Neuronal stem cell (in vitro differentiated cells): Measurements from ENCODE around the gene OSBPL6.
A peak's percentile ranks its signal among the peaks of the same experiment; 100 is the strongest.

ENCODE experiments used
- DNase-seq: peaks from one replicate; pipeline ENCODE4 v3.0.0-alpha.2; 2013; ENCODE audit warnings: low spot score
- H2AFZ ChIP-seq: one replicate; pipeline ENCODE4 v1.6.1; 2013; ENCODE audit warnings: mild to moderate bottlenecking, low read length, inconsistent platforms
- H2AK5ac ChIP-seq: 2 replicates; pipeline ENCODE4 v1.6.1; 2013; ENCODE audit warnings: low read depth, mild to moderate bottlenecking, inconsistent platforms, low read length, moderate library complexity, mixed read lengths
- H2BK120ac ChIP-seq: 2 replicates; pipeline ENCODE4 v1.6.1; 2013; ENCODE audit warnings: low read depth, mild to moderate bottlenecking, inconsistent platforms, low read length, moderate library complexity, mixed read lengths
- H2BK12ac ChIP-seq: one replicate; pipeline ENCODE4 v1.6.1; 2013; ENCODE audit warnings: low read length, inconsistent platforms
- H2BK15ac ChIP-seq: 2 replicates; pipeline ENCODE4 v1.6.1; 2013; ENCODE audit warnings: mild to moderate bottlenecking, low read length, inconsistent platforms, mixed read lengths
- H2BK5ac ChIP-seq: one replicate; pipeline ENCODE4 v1.6.1; 2013; ENCODE audit warnings: inconsistent platforms, mild to moderate bottlenecking, low read length, moderate library complexity
- H3K14ac ChIP-seq: one replicate; pipeline ENCODE4 v1.6.1; 2013; ENCODE audit warnings: low read length, inconsistent platforms
- H3K18ac ChIP-seq: 2 replicates; pipeline ENCODE4 v1.6.1; 2013; ENCODE audit warnings: low read length, inconsistent platforms
- H3K23ac ChIP-seq: 2 replicates; pipeline ENCODE4 v1.6.1; 2013; ENCODE audit warnings: low read depth, mild to moderate bottlenecking, mixed read lengths, low read length, inconsistent platforms; ENCODE audit not compliant: poor library complexity
- H3K27ac ChIP-seq: replicated peaks from 3 replicates; pipeline ENCODE4 v1.5.1; 2013; ENCODE audit warnings: low read length, inconsistent platforms
- H3K27me3 ChIP-seq, 3 experiments: 2 replicates each; pipeline ENCODE4 v1.6.1; 2013; ENCODE audit warnings: low read length in 3 of 3, mild to moderate bottlenecking in 2 of 3, inconsistent platforms in 1 of 3, low read depth in 1 of 3, mixed read lengths in 1 of 3, moderate library complexity in 1 of 3; ENCODE audit not compliant: control insufficient read depth in 3 of 3, insufficient read depth in 3 of 3
- H3K36me3 ChIP-seq, 2 donors: replicated peaks in 1 of 2; 2 replicates each; pipeline ENCODE4 v1.6.1; 2013; ENCODE audit warnings: low read length in 2 of 2; ENCODE audit not compliant: control insufficient read depth in 2 of 2, insufficient read depth in 2 of 2
- H3K4ac ChIP-seq: 2 replicates; pipeline ENCODE4 v1.6.1; 2013; ENCODE audit warnings: inconsistent platforms, mild to moderate bottlenecking, low read length, moderate library complexity
- H3K4me1 ChIP-seq, 2 donors: 1 replicate in 1 of 2; 2 replicates in 1 of 2; pipeline ENCODE4 v1.6.1; 2013; ENCODE audit warnings: low read length in 2 of 2, low read depth in 1 of 2; ENCODE audit not compliant: control insufficient read depth in 2 of 2, insufficient read depth in 1 of 2
- H3K4me2 ChIP-seq: one replicate; pipeline ENCODE4 v1.6.1; 2013; ENCODE audit warnings: mild to moderate bottlenecking, low read length, inconsistent platforms; ENCODE audit not compliant: insufficient read depth, poor library complexity, severe bottlenecking
- H3K4me3 ChIP-seq, 2 donors: 2 replicates each; pipeline ENCODE4 v1.5.1; 2013; ENCODE audit warnings: low read length in 2 of 2, mild to moderate bottlenecking in 2 of 2, inconsistent platforms in 1 of 2, moderate library complexity in 1 of 2
- H3K79me1 ChIP-seq: one replicate; pipeline ENCODE4 v1.6.1; 2013; ENCODE audit warnings: low read depth, mild to moderate bottlenecking, inconsistent platforms, low read length, moderate library complexity
- H3K9ac ChIP-seq: one replicate; pipeline ENCODE4 v1.6.1; 2013; ENCODE audit warnings: mild to moderate bottlenecking, low read depth, low read length, inconsistent platforms; ENCODE audit not compliant: poor library complexity
- H3K9me3 ChIP-seq, 2 donors: replicated peaks in 1 of 2; 2 replicates each; pipeline versions ENCODE3 to v1.6.1; 2013; ENCODE audit warnings: low read length in 2 of 2, mild to moderate bottlenecking in 2 of 2, inconsistent platforms in 1 of 2, low read depth in 1 of 2, mixed read lengths in 1 of 2, moderate library complexity in 1 of 2; ENCODE audit not compliant: control insufficient read depth in 2 of 2, insufficient read depth in 1 of 2
- H4K8ac ChIP-seq: one replicate; pipeline ENCODE4 v1.6.1; 2013; ENCODE audit warnings: low read depth, mild to moderate bottlenecking, inconsistent platforms, low read length, moderate library complexity
- H4K91ac ChIP-seq: one replicate; pipeline ENCODE4 v1.6.1; 2013; ENCODE audit warnings: low read length, low read depth, mild to moderate bottlenecking, inconsistent platforms; ENCODE audit not compliant: poor library complexity
- WGBS, 2 donors: extraction: QIAGEN DNeasy Blood & Tissue Kit; methylation state at CpG; one replicate each; pipeline ENCODE4 v1.1.7; 2013; ENCODE audit warnings: missing lambda C conversion rate in 2 of 2, mixed read lengths in 1 of 2; ENCODE audit not compliant: insufficient read length in 2 of 2, insufficient replicate concordance in 1 of 2; ENCODE audit errors: extremely low coverage in 2 of 2; 5-methylcytosine and 5-hydroxymethylcytosine counted together

Gene OSBPL6

DNA sequence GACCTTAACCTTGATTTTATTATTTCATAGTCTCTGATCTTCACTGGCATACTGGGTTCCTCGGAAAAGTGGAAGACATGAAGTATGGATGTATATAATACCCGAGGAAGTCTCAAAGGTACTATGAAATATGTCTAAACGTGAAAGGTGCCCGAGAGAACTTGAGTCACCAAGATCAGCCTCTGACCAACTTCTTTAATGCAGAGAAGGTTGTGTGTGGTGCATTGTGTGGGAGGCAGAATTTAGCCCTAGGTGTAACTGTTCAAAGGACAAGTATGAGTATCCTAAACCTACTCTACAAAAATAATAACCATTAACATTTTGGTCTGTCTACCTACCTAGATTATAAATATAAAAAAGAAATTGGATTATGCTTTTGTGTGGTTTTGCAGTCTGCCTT, 36.1 kb downstream of the OSBPL6 start:
- H4K8ac ChIP-seq = no peak overlapping the region
- H3K4me2 ChIP-seq = no peak overlapping the region
- no peaks in the 10 kb centered on the region for H3K79me1 ChIP-seq
- DNase-seq = no peak
- H3K27me3 ChIP-seq = no peaks in the 10 kb centered on the region
- H3K23ac ChIP-seq = no peak overlapping the region
- H3K4ac ChIP-seq = no peak overlapping the region
- H3K27ac ChIP-seq = no peak overlapping the region
- no peak overlapping the region for H3K14ac ChIP-seq
- no peak overlapping the region for H3K4me3 ChIP-seq
- H4K91ac ChIP-seq = no peak overlapping the region
- no peak overlapping the region for H3K9ac ChIP-seq
- H2BK15ac ChIP-seq = no peak overlapping the region
- peaks cover 3 to 8% of the 10 kb centered on the region in 2 donors for H3K4me1 ChIP-seq
- H3K9me3 ChIP-seq = peaks cover 0 to 2% of the 10 kb centered on the region in 2 donors
- H2BK12ac ChIP-seq = no peak overlapping the region
- H2AFZ ChIP-seq = no peak overlapping the region
- no peak overlapping the region for H2AK5ac ChIP-seq
- no CpG with 5 or more reads among the region's 4 CpGs for WGBS, 2 donors
- H2BK5ac ChIP-seq = no peak overlapping the region
- no peak overlapping the region for H2BK120ac ChIP-seq
- no peak overlapping the region for H3K18ac ChIP-seq
- no peaks in the 10 kb centered on the region for H3K36me3 ChIP-seq

- no peaks in the 10 kb centered on the region for H3K27me3 ChIP-seq
- H2AK5ac ChIP-seq = no peak overlapping the region
- no peak overlapping the region for H3K4me2 ChIP-seq
- no peak overlapping the region for H3K14ac ChIP-seq
- H3K18ac ChIP-seq = no peak overlapping the region
- H4K8ac ChIP-seq = no peak overlapping the region
- no peak overlapping the region for H2BK5ac ChIP-seq
- H3K4me1 ChIP-seq = peaks cover 0 to 5% of the 10 kb centered on the region in 2 donors
- H3K4me3 ChIP-seq = no peak overlapping the region
- WGBS, 2 donors = no CpG with 5 or more reads among the region's 3 CpGs
- no peak overlapping the region for H2BK15ac ChIP-seq
- no peak for DNase-seq
- no peak overlapping the region for H2BK12ac ChIP-seq
- no peaks in the 10 kb centered on the region for H3K9me3 ChIP-seq
- H3K4ac ChIP-seq = no peak overlapping the region
- H3K79me1 ChIP-seq = no peaks in the 10 kb centered on the region
- no peak overlapping the region for H3K9ac ChIP-seq
- no peak overlapping the region for H3K27ac ChIP-seq
- H3K23ac ChIP-seq = no peak overlapping the region
- H3K36me3 ChIP-seq = no peaks in the 10 kb centered on the region
- H2AFZ ChIP-seq = peak overlapping the region; percentile 35
- no peak overlapping the region for H4K91ac ChIP-seq
- H2BK120ac ChIP-seq = no peak overlapping the region
Observed at GRCh38 chr2:178233428-178233827, 39.1 kb downstream of the OSBPL6 start.

DNA sequence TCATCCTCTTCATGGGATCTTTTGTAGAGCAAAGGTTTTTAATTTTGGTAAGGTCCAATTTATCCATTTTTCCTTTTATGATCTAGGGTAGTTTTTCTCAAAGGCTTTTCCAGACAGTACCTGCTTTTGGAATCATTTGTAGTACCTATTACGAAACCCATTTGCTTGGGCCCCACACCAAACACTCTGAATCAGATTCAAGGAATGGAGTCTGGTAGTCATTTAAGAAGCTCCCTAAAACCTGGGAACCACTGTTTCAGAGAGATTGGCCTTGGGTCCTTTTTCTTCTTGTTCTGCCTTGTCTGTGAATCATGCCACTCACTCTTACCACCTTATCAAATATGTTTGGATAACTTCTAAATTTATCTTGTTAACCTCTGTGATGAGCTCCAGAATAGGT, 40.3 kb downstream of the OSBPL6 start:
- no peaks in the 10 kb centered on the region for H3K36me3 ChIP-seq
- H4K8ac ChIP-seq = no peak overlapping the region
- WGBS, 2 donors = no CpG with 5 or more reads among the region's 1 CpG
- no peak for DNase-seq
- no peak overlapping the region for H3K23ac ChIP-seq
- no peak overlapping the region for H3K9ac ChIP-seq
- H2BK5ac ChIP-seq = no peak overlapping the region
- no peaks in the 10 kb centered on the region for H3K9me3 ChIP-seq
- no peak overlapping the region for H3K4ac ChIP-seq
- no peak overlapping the region for H2BK15ac ChIP-seq
- H3K4me1 ChIP-seq = peaks cover 0 to 5% of the 10 kb centered on the region in 2 donors
- no peak overlapping the region for H3K27ac ChIP-seq
- H2BK12ac ChIP-seq = no peak overlapping the region
- H3K79me1 ChIP-seq = no peaks in the 10 kb centered on the region
- H3K14ac ChIP-seq = no peak overlapping the region
- H2AK5ac ChIP-seq = no peak overlapping the region
- H3K27me3 ChIP-seq = no peaks in the 10 kb centered on the region
- no peak overlapping the region for H3K4me2 ChIP-seq
- no peak overlapping the region for H3K4me3 ChIP-seq
- H3K18ac ChIP-seq = no peak overlapping the region
- H2BK120ac ChIP-seq = no peak overlapping the region
- no peak overlapping the region for H4K91ac ChIP-seq
- H2AFZ ChIP-seq = no peak overlapping the region

DNA sequence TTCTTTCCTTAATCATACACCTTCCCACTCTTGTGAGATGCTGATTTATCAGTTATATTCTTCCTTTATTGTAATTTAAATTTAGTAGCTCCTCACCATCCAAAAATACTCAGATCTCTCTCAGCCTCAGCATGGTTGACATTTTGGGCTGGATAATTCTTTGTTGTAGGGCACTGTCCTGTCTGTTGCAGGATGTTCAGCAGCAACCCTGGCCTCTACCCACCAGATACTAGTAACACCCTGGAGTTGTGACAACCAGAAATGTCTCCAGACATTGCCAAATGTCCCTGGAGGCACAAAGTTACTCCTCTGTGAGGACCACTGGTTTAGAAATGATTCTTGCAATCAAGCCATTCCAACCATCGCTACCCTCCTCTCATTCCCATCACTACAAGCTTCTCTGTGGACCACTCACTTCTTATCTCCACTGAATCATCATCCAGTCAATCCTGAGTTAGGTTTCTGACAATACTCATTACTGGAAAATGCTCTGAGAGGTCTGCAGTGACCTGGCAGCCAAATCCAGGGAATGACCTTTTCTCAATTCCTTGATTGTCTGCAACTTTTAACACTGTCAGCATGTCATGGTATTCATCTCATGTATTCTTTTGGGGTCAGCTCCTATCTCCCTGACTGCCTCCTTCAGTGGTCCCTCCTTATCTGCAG, 43.3 kb downstream of the OSBPL6 start:
- H2AFZ ChIP-seq = no peak overlapping the region
- no peak overlapping the region for H2AK5ac ChIP-seq
- no peak overlapping the region for H2BK15ac ChIP-seq
- H3K14ac ChIP-seq = no peak overlapping the region
- H3K4me2 ChIP-seq = no peak overlapping the region
- WGBS, 2 donors = 100% methylated on average over 1 of the region's 1 CpG; no CpG with 5 or more reads in 1 of the 2 donors
- H2BK5ac ChIP-seq = no peak overlapping the region
- no peaks in the 10 kb centered on the region for H3K27me3 ChIP-seq
- H3K23ac ChIP-seq = no peak overlapping the region
- H2BK120ac ChIP-seq = no peak overlapping the region
- H4K91ac ChIP-seq = no peak overlapping the region
- no peak overlapping the region for H3K18ac ChIP-seq
- no peak overlapping the region for H3K4me3 ChIP-seq
- DNase-seq = no peak
- no peak overlapping the region for H3K4ac ChIP-seq
- H3K27ac ChIP-seq = no peak overlapping the region
- no peaks in the 10 kb centered on the region for H3K4me1 ChIP-seq
- no peaks in the 10 kb centered on the region for H3K9me3 ChIP-seq
- no peaks in the 10 kb centered on the region for H3K36me3 ChIP-seq
- no peak overlapping the region for H2BK12ac ChIP-seq
- H3K79me1 ChIP-seq = no peaks in the 10 kb centered on the region
- no peak overlapping the region for H4K8ac ChIP-seq
- no peak overlapping the region for H3K9ac ChIP-seq
